Measurements from ENCODE around the gene SLC4A4.

DNA sequence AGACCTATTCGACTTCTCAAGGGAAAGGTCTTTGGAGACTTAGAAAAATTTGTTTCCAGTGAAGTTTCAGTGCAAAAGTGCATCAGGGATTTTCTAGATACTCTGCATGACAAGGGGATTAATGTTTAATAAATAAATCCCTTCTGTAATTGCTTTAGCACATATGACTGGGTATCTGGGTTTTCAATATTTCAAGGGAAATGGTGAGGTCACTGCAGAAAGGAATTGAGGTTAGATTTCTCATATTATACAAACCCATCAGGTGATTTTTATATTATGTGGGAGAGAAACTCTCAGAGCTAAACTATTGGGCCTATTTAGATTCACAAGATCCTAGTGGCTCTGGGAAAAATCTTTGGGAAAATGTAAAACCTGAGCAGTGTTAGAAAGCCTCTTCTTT, 48.3 kb upstream of the SLC4A4 start:
- no peak for TF ChIP-seq POLR2A (IDR thresholded peaks at IDR 0.05)
- TF ChIP-seq, protein P1, sequence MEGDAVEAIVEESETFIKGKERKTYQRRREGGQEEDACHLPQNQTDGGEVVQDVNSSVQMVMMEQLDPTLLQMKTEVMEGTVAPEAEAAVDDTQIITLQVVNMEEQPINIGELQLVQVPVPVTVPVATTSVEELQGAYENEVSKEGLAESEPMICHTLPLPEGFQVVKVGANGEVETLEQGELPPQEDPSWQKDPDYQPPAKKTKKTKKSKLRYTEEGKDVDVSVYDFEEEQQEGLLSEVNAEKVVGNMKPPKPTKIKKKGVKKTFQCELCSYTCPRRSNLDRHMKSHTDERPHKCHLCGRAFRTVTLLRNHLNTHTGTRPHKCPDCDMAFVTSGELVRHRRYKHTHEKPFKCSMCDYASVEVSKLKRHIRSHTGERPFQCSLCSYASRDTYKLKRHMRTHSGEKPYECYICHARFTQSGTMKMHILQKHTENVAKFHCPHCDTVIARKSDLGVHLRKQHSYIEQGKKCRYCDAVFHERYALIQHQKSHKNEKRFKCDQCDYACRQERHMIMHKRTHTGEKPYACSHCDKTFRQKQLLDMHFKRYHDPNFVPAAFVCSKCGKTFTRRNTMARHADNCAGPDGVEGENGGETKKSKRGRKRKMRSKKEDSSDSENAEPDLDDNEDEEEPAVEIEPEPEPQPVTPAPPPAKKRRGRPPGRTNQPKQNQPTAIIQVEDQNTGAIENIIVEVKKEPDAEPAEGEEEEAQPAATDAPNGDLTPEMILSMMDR (IDR thresholded peaks at IDR 0.05), result no peak
